Astrocyte of the spinal cord (primary cell): ENCODE results near the gene KRT2.

Experiments
- DNase-seq: peaks from one replicate; pipeline ENCODE4 v3.0.0; 2011; ENCODE audit warnings: low read depth, low spot score
- H3K4me3 ChIP-seq: 2 replicates; pipeline ENCODE4 v1.5.1; 2011; ENCODE audit warnings: low read depth, mild to moderate bottlenecking, low read length, moderate library complexity
- in situ Hi-C: cut with HindIII; loops from 2 replicates; pipeline ENCODE4 v1.10.0; 2017; ENCODE audit warnings: low sequenced_read_pairs
- TF ChIP-seq, protein P1 (sequence below): IDR thresholded peaks from 2 replicates; pipeline ENCODE4 v1.5.1; 2012; ENCODE audit warnings: low read depth, mild to moderate bottlenecking, low read length, inconsistent platforms

The KRT2 gene

GRCh38 chr12:52636189-52636588 is 15.8 kb downstream of the KRT2 start:
- no peak overlapping the region for H3K4me3 ChIP-seq
- in situ Hi-C loops: no loop called here
- no peak for DNase-seq
- TF ChIP-seq, protein P1, sequence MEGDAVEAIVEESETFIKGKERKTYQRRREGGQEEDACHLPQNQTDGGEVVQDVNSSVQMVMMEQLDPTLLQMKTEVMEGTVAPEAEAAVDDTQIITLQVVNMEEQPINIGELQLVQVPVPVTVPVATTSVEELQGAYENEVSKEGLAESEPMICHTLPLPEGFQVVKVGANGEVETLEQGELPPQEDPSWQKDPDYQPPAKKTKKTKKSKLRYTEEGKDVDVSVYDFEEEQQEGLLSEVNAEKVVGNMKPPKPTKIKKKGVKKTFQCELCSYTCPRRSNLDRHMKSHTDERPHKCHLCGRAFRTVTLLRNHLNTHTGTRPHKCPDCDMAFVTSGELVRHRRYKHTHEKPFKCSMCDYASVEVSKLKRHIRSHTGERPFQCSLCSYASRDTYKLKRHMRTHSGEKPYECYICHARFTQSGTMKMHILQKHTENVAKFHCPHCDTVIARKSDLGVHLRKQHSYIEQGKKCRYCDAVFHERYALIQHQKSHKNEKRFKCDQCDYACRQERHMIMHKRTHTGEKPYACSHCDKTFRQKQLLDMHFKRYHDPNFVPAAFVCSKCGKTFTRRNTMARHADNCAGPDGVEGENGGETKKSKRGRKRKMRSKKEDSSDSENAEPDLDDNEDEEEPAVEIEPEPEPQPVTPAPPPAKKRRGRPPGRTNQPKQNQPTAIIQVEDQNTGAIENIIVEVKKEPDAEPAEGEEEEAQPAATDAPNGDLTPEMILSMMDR: no peak

- no peak overlapping the region for H3K4me3 ChIP-seq
- no peak for DNase-seq
- TF ChIP-seq, protein P1: no peak
- in situ Hi-C loops: no loop called here
Measured at GRCh38 chr12:52634266-52635056, 17.6 kb downstream of the KRT2 start.

- TF ChIP-seq, protein P1: no peak
- H3K4me3 ChIP-seq: no peak overlapping the region
- no peak for DNase-seq
- in situ Hi-C loops: no loop called here
Measured at GRCh38 chr12:52633383-52633782, 18.6 kb downstream of the KRT2 start.

GRCh38 chr12:52632656-52633055 is 19.4 kb downstream of the KRT2 start:
- in situ Hi-C loops: no loop called here
- TF ChIP-seq, protein P1: no peak
- no peak overlapping the region for H3K4me3 ChIP-seq
- no peak for DNase-seq

- no peak overlapping the region for H3K4me3 ChIP-seq
- TF ChIP-seq, protein P1: no peak
- DNase-seq: no peak
- in situ Hi-C loops: no loop called here
Measured at GRCh38 chr12:52631676-52632459, 20.1 kb downstream of the KRT2 start.

- in situ Hi-C loops: no loop called here
- H3K4me3 ChIP-seq: no peak overlapping the region
- TF ChIP-seq, protein P1: no peak
- DNase-seq: no peak
Measured at GRCh38 chr12:52631264-52631663, 20.7 kb downstream of the KRT2 start.
